Gastrocnemius medialis (tissue), 4 donors: ENCODE data around the gene UBAP2. TPM values are rescaled to one million over a fixed set of nuclear protein-coding genes. Genes with fewer than 3 reads are reported as not detected.

Experiments
- ATAC-seq, 2 donors: fragments of 150-250 bp; one replicate each; pipeline ENCODE4 v1.9.1; 2016
- DNase-seq, 2 donors: peaks; one replicate each; pipeline ENCODE4 v3.0.0-alpha.2; 2019
- H3K27ac ChIP-seq, 4 donors: fragments of 200-600 bp; sonication (generic); 1 replicate in 1 of 4; 2 replicates in 3 of 4; pipeline ENCODE4 v1.5.1; 2016 to 2018; ENCODE audit warnings: mild to moderate bottlenecking in 2 of 4, moderate library complexity in 1 of 4
- H3K27me3 ChIP-seq, 3 donors: fragments of 200-600 bp; sonication (generic) in 2 of 3; 1 replicate in 1 of 3; 2 replicates in 2 of 3; pipeline versions ENCODE4 v1.5.1 to v1.6.0; 2016 to 2019; ENCODE audit warnings: mild to moderate bottlenecking in 1 of 3, moderate library complexity in 1 of 3
- H3K36me3 ChIP-seq, 2 donors: fragments of 200-600 bp; sonication (generic) in 1 of 2; one replicate each; pipeline ENCODE4 v1.5.1; 2017 to 2018
- H3K4me1 ChIP-seq, 2 donors: fragments of 200-600 bp; sonication (generic) in 1 of 2; one replicate each; pipeline ENCODE4 v1.5.1; 2016 to 2017; ENCODE audit warnings: mild to moderate bottlenecking in 2 of 2
- H3K4me3 ChIP-seq, 4 donors: fragments of 200-600 bp; sonication (generic) in 3 of 4; 1 replicate in 1 of 4; 2 replicates in 3 of 4; pipeline ENCODE4 v1.5.1; 2016 to 2019; ENCODE audit warnings: mild to moderate bottlenecking in 2 of 4
- H3K9me3 ChIP-seq, 3 donors: fragments of 200-600 bp; sonication (generic) in 2 of 3; 1 replicate in 1 of 3; 2 replicates in 2 of 3; pipeline ENCODE4 v1.5.1; 2016 to 2019
- POLR2A ChIP-seq, 2 donors: fragments of 450-650 bp; IDR thresholded peaks; one replicate each; pipeline ENCODE4 v1.6.1; 2017; ENCODE audit warnings: antibody characterized with exemption in 2 of 2, mild to moderate bottlenecking in 2 of 2, moderate library complexity in 2 of 2
- in situ Hi-C, 4 donors: fragments of 200-750 bp; cut with MboI; loops; one replicate each; pipeline versions ENCODE4 v1.15.0 to v1.8.0; 2017; ENCODE audit warnings: low sequenced_read_pairs in 4 of 4
- intact Hi-C: fragments of 100-400 bp; cut with DNase I; formaldehyde crosslinking; loops from one replicate; pipeline ENCODE4 v1.15.1; 2023; ENCODE audit warnings: low total_unique reads
- total RNA-seq, 4 donors: library from RNA; depleted of rRNA; stranded (reverse); fragments of >200 nt; gene quantifications; one replicate each; pipeline versions ENCODE4 v1.1.0 to v1.2.3, GENCODE V29; 2016
- TF ChIP-seq, protein P1 (sequence below), 5 experiments: fragments of 450-650 bp in 3 of 5; fragments of 200-600 bp in 2 of 5; sonication (generic) in 2 of 5; IDR thresholded peaks in 4 of 5; conservative IDR thresholded peaks in 1 of 5; 1 replicate in 4 of 5; 2 replicates in 1 of 5; pipeline ENCODE4 v1.5.1; 2016 to 2019; ENCODE audit warnings: antibody characterized with exemption in 5 of 5, mild to moderate bottlenecking in 3 of 5, moderate library complexity in 3 of 5

UBAP2 gene
- total RNA-seq, 4 donors from 2014 or later = 14.6 to 26.6 (median 20.9) TPM

DNA sequence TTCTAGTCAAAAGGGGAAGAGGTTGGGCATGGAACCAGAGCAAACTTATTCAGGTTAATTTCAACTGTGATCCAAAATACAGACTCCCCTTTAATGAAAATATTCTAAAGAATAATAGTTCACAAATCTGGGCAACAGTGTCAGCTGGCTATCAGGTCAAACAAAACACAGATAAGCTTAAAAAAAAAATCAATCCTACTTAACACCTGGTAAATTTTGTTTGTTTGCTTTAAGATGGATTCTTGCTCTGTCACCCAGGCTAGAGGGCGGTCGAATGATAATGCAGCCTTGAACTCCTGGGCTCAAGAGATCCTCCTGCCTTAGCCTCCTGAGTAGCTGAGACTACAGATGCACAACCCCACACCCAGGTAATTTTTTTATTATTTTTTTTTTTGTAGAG is 89.0 kb downstream of the UBAP2 start:
- Histone ChIP-seq H3K27ac (no peak overlapping the region), H3K27me3 (no peaks in the 10 kb centered on the region), H3K4me1 (no peaks in the 10 kb centered on the region), H3K4me3 (no peak overlapping the region), H3K9me3 (no peaks in the 10 kb centered on the region), H3K36me3 (peaks cover 0 to 30% of the 10 kb centered on the region in 2 donors)
- no peak for ATAC-seq
- in situ Hi-C loops = no loop called here
- no peak for DNase-seq
- TF ChIP-seq, protein P1, sequence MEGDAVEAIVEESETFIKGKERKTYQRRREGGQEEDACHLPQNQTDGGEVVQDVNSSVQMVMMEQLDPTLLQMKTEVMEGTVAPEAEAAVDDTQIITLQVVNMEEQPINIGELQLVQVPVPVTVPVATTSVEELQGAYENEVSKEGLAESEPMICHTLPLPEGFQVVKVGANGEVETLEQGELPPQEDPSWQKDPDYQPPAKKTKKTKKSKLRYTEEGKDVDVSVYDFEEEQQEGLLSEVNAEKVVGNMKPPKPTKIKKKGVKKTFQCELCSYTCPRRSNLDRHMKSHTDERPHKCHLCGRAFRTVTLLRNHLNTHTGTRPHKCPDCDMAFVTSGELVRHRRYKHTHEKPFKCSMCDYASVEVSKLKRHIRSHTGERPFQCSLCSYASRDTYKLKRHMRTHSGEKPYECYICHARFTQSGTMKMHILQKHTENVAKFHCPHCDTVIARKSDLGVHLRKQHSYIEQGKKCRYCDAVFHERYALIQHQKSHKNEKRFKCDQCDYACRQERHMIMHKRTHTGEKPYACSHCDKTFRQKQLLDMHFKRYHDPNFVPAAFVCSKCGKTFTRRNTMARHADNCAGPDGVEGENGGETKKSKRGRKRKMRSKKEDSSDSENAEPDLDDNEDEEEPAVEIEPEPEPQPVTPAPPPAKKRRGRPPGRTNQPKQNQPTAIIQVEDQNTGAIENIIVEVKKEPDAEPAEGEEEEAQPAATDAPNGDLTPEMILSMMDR (IDR thresholded peaks at IDR 0.05 in 4 of 5, conservative IDR thresholded peaks at IDR 0.05 in 1 of 5) = no peak
- TF ChIP-seq POLR2A (IDR thresholded peaks at IDR 0.05) = no peak
- intact Hi-C loops = no loop called here

DNA sequence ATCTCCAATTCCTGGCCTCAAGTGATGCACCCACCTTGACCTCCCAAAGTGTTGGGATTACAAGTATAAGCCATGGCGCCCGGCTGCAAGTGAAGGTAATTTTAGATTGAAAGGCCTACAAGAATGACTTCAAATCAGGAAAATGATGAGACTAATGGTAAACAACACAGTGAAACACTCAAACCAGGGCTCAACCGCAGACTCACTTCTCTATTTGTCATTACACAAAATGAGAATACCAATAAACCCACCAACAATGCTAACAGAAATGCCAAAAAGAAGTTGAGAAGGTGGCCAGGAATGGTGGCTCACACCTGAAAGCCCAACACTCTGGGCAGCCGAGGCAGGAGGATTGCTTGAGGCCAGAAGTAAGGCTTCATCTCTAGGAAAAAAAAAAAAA is 92.1 kb downstream of the UBAP2 start:
- TF ChIP-seq, protein P1 (IDR thresholded peaks at IDR 0.05 in 4 of 5, conservative IDR thresholded peaks at IDR 0.05 in 1 of 5) = no peak
- no peak for TF ChIP-seq POLR2A (IDR thresholded peaks at IDR 0.05)
- intact Hi-C loops (no loop called here), in situ Hi-C loops (no loop called here)
- ATAC-seq = no peak
- Histone ChIP-seq H3K36me3 (peaks cover 0 to 40% of the 10 kb centered on the region in 2 donors), H3K9me3 (no peaks in the 10 kb centered on the region), H3K4me1 (no peaks in the 10 kb centered on the region), H3K27me3 (no peaks in the 10 kb centered on the region), H3K4me3 (no peak overlapping the region), H3K27ac (no peak overlapping the region)
- no peak for DNase-seq

DNA sequence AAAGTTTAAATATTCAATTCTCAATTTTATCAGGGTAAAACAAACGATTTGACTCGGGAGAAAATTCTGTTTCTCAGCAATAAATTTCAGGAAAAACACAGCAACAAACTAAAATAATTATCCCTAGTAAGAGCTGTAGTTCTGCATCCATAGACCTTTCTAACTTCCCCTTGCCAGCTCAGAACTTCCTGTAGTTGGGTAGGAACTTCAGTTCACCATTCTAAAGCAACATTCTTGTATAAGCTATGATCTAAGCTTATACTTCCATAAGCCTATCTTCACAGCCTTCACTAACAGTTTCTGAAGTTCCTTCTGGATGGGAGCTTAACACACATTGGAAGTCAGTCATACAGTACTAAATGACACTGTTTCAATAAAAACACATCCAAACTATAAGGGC is 96.6 kb downstream of the UBAP2 start:
- no peak overlapping the region for H3K4me3 ChIP-seq
- H3K27me3 ChIP-seq = no peaks in the 10 kb centered on the region
- no peaks in the 10 kb centered on the region for H3K9me3 ChIP-seq
- H3K27ac ChIP-seq = no peak overlapping the region
- H3K4me1 ChIP-seq = no peaks in the 10 kb centered on the region
- TF ChIP-seq POLR2A (IDR thresholded peaks at IDR 0.05) = no peak
- TF ChIP-seq, protein P1 (IDR thresholded peaks at IDR 0.05 in 4 of 5, conservative IDR thresholded peaks at IDR 0.05 in 1 of 5) = no peak
- no peak for ATAC-seq
- intact Hi-C loops (no loop called here), in situ Hi-C loops (no loop called here)
- peaks cover 0 to 30% of the 10 kb centered on the region in 2 donors for H3K36me3 ChIP-seq
- no peak for DNase-seq

DNA sequence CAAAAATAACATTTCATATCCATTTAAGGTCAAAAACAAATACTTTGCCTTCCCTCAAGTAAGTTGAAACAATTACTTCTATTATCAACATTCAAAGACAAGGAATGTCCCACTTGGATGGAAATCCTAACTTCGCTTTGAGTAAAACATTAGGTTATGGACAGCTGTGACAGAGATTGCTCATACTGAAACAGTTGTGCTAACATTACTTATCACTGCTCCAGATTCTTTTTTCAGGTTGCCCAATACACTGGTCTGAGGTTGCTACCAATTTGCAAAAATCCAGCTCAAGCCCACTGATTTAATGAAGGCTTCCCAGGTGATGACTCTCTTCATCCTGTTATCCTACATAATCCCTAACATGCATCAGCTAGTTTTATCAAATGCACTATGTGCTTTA is 98.3 kb downstream of the UBAP2 start:
- DNase-seq (no peak), ATAC-seq (no peak)
- Histone ChIP-seq H3K4me3 (no peak overlapping the region), H3K27ac (no peak overlapping the region), H3K27me3 (no peaks in the 10 kb centered on the region), H3K36me3 (peaks cover 0 to 31% of the 10 kb centered on the region in 2 donors), H3K4me1 (no peaks in the 10 kb centered on the region), H3K9me3 (no peaks in the 10 kb centered on the region)
- in situ Hi-C loops = no loop called here
- intact Hi-C loops = no loop called here
- TF ChIP-seq POLR2A (IDR thresholded peaks at IDR 0.05) = no peak
- TF ChIP-seq, protein P1 (IDR thresholded peaks at IDR 0.05 in 4 of 5, conservative IDR thresholded peaks at IDR 0.05 in 1 of 5) = no peak
